ENCODE results near the gene PEMT.

GRCh38 chr17:17541640-17542001 lies 49.9 kb downstream of the PEMT start:
- TF ChIP-seq CTCF (IDR thresholded peaks at IDR 0.05; ENCODE audit: insufficient read depth, low read length) (no peak), POLR2AphosphoS5 (IDR thresholded peaks at IDR 0.05; ENCODE audit: low read depth) (no peak)
- TF ChIP-seq, protein P1, sequence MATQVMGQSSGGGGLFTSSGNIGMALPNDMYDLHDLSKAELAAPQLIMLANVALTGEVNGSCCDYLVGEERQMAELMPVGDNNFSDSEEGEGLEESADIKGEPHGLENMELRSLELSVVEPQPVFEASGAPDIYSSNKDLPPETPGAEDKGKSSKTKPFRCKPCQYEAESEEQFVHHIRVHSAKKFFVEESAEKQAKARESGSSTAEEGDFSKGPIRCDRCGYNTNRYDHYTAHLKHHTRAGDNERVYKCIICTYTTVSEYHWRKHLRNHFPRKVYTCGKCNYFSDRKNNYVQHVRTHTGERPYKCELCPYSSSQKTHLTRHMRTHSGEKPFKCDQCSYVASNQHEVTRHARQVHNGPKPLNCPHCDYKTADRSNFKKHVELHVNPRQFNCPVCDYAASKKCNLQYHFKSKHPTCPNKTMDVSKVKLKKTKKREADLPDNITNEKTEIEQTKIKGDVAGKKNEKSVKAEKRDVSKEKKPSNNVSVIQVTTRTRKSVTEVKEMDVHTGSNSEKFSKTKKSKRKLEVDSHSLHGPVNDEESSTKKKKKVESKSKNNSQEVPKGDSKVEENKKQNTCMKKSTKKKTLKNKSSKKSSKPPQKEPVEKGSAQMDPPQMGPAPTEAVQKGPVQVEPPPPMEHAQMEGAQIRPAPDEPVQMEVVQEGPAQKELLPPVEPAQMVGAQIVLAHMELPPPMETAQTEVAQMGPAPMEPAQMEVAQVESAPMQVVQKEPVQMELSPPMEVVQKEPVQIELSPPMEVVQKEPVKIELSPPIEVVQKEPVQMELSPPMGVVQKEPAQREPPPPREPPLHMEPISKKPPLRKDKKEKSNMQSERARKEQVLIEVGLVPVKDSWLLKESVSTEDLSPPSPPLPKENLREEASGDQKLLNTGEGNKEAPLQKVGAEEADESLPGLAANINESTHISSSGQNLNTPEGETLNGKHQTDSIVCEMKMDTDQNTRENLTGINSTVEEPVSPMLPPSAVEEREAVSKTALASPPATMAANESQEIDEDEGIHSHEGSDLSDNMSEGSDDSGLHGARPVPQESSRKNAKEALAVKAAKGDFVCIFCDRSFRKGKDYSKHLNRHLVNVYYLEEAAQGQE (IDR thresholded peaks at IDR 0.05; ENCODE audit: insufficient replicate concordance, low read depth), result no peak
